BLaER1 (cell line): Measurements from ENCODE around the gene RECK.

Experiments
- H3K27ac ChIP-seq: shearing (Covaris generic); formaldehyde crosslinking; 2 replicates; pipeline ENCODE4 v1.8.1; 2022
- H3K27me3 ChIP-seq: shearing (Covaris generic); formaldehyde crosslinking; 2 replicates; pipeline ENCODE4 v1.8.1; 2022
- H3K36me3 ChIP-seq: shearing (Covaris generic); formaldehyde crosslinking; 2 replicates; pipeline ENCODE4 v1.8.1; 2022
- H3K4me1 ChIP-seq: shearing (Covaris generic); formaldehyde crosslinking; 2 replicates; pipeline ENCODE4 v1.8.1; 2022
- H3K4me2 ChIP-seq: shearing (Covaris generic); formaldehyde crosslinking; 2 replicates; pipeline ENCODE4 v1.8.1; 2022
- H3K4me3 ChIP-seq: shearing (Covaris generic); formaldehyde crosslinking; 2 replicates; pipeline ENCODE4 v1.8.1; 2022
- H3K9ac ChIP-seq: shearing (Covaris generic); formaldehyde crosslinking; 2 replicates; pipeline ENCODE4 v1.8.1; 2022
- H3K9me3 ChIP-seq: shearing (Covaris generic); formaldehyde crosslinking; 2 replicates; pipeline ENCODE4 v1.8.1; 2022
- H4K20me1 ChIP-seq: shearing (Covaris generic); formaldehyde crosslinking; 2 replicates; pipeline ENCODE4 v1.8.1; 2022
- Cebpa-rat ChIP-seq: shearing (Covaris generic); IDR thresholded peaks from 2 replicates; pipeline ENCODE4 v1.8.1; 2022

Gene RECK

DNA sequence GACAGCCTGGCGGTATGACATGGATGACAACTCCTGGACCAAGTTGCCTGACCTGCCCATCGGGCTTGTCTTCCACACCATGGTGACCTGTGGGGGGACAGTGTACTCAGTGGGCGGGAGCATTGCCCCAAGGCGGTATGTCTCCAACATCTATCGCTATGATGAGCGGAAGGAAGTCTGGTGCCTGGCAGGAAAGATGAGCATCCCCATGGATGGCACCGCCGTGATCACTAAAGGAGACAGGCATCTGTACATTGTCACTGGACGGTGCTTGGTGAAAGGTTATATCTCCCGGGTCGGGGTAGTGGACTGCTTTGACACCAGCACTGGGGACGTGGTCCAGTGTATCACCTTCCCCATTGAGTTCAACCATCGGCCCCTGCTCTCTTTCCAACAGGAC is 133.8 kb downstream of the RECK start:
- Histone ChIP-seq H3K4me2 (no peak overlapping the region), H3K9me3 (no peaks in the 10 kb centered on the region), H3K4me1 (no peaks in the 10 kb centered on the region; the same call in 1 of the 2 replicates), H3K9ac (no peak overlapping the region), H4K20me1 (no peaks in the 10 kb centered on the region), H3K4me3 (no peak overlapping the region), H3K36me3 (no peaks in the 10 kb centered on the region), H3K27me3 (no peaks in the 10 kb centered on the region), H3K27ac (no peak overlapping the region)
- TF ChIP-seq Cebpa-rat, result no peak

DNA sequence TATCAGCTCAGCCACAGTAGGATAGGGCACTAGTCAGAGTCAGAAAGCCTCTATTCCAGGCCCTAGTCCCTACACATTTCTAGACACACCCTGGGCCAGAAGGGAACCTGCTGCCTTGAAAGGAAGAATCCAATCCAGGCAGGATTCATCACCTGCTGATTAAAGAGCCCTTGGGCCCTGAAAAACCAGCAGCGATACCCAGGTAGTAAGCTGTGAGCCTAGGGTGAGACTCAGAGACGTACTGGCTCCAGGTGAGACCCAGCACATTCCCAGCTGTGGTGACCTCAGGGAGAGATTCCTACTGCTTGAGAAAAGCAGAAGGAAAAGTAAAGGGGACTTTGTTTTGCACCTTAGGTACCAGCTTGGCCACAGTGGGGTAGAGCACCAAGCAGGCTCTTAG is 137.1 kb downstream of the RECK start:
- H3K4me3 ChIP-seq, result no peak overlapping the region
- TF ChIP-seq Cebpa-rat, result no peak
- H3K9me3 ChIP-seq, result no peaks in the 10 kb centered on the region
- H4K20me1 ChIP-seq, result no peaks in the 10 kb centered on the region
- no peak overlapping the region for H3K4me2 ChIP-seq
- no peaks in the 10 kb centered on the region for H3K27me3 ChIP-seq
- H3K27ac ChIP-seq, result no peak overlapping the region
- no peak overlapping the region for H3K9ac ChIP-seq
- H3K36me3 ChIP-seq, result no peaks in the 10 kb centered on the region
- peaks cover 11% of the 10 kb centered on the region for H3K4me1 ChIP-seq
